HL-60 (cell line): ENCODE measurements around the gene ANGPTL2.

Source experiments
- DNase-seq, 2 experiments: peaks; one replicate each; pipeline ENCODE4 v3.0.0-alpha.2; 2010 to 2020; ENCODE audit warnings: low read depth in 1 of 2, low spot score in 1 of 2
- H3K27ac ChIP-seq: fragments of 250-450 bp; sonication (Bioruptor Pico); replicated peaks from 2 replicates; pipeline ENCODE4 v1.5.1; 2020; ENCODE audit warnings: mild to moderate bottlenecking, moderate library complexity
- H3K27me3 ChIP-seq: fragments of 250-450 bp; sonication (Bioruptor Pico); 2 replicates; pipeline ENCODE4 v1.5.1; 2021; ENCODE audit warnings: mild to moderate bottlenecking, moderate library complexity; ENCODE audit not compliant: insufficient read depth, poor library complexity, severe bottlenecking
- H3K4me3 ChIP-seq: replicated peaks from 2 replicates; pipeline ENCODE4 v1.5.1; 2011; ENCODE audit warnings: mild to moderate bottlenecking, control low read depth, low read length; ENCODE audit not compliant: insufficient read depth
- CTCF ChIP-seq: IDR thresholded peaks from one replicate; pipeline ENCODE4 v1.5.1; 2011; ENCODE audit warnings: low read length, control low read depth, inconsistent platforms; ENCODE audit not compliant: insufficient read depth
- GABPA ChIP-seq: IDR thresholded peaks from 2 replicates; pipeline ENCODE4 v1.6.1; 2012; ENCODE audit warnings: low read depth
- POLR2AphosphoS5 ChIP-seq: IDR thresholded peaks from 2 replicates; pipeline ENCODE4 v1.6.1; 2012; ENCODE audit warnings: low read depth
- REST ChIP-seq: IDR thresholded peaks from 2 replicates; pipeline ENCODE4 v1.6.1; 2012; ENCODE audit warnings: low read depth; ENCODE audit not compliant: insufficient replicate concordance
- SPI1 ChIP-seq: IDR thresholded peaks from 2 replicates; pipeline ENCODE4 v1.6.1; 2012; ENCODE audit warnings: low read depth, mild to moderate bottlenecking, borderline replicate concordance

The ANGPTL2 gene

GRCh38 chr9:127137640-127138360 is 15.4 kb upstream of the ANGPTL2 start:
- no peak for DNase-seq
- H3K27ac ChIP-seq: no peak overlapping the region
- no peak overlapping the region for H3K4me3 ChIP-seq
- H3K27me3 ChIP-seq: peaks cover 5% of the 10 kb centered on the region
- TF ChIP-seq SPI1 (no peak), REST (no peak), GABPA (no peak), POLR2AphosphoS5 (no peak), CTCF (no peak)

DNA sequence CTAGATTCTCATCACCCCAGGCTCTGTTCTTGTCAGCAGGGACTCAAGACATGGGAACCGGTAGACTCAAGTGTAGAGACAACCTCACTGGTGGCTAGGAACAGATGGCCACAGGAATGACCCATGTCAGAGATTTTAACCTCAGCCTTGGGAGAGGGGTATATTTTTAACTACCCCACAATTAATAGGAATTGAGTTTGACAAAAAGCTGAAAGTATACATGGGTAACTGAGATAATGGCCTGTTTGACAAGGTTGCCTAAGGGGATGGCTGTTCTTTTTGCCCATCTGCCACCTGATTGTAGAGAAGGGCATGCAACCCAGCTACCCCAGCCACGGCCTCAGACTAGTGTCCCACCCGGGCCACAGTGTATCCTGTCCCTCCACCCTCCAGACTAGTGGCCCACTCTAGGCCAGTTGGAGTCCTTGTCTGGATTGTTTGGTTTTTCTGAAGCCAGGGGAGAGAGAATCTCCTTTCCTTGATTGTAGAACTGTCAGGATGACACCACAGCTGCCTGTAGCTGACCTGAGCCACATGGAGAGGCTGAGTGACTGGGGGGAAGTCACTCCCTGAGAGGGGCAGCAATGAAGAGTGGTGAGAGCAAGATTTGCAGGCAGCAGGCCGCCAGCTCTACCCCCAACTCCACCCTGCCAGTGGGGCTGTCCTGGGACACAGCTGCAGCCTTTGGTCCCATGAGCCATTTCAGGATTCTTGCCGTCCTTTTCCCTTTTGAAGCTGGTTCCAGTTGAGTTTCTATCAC is 14.6 kb upstream of the ANGPTL2 start:
- H3K27me3 ChIP-seq: peaks cover 2% of the 10 kb centered on the region
- no peak overlapping the region for H3K4me3 ChIP-seq
- TF ChIP-seq CTCF (no peak), POLR2AphosphoS5 (no peak), GABPA (no peak), REST (no peak), SPI1 (no peak)
- H3K27ac ChIP-seq: no peak overlapping the region
- DNase-seq: no peak

DNA sequence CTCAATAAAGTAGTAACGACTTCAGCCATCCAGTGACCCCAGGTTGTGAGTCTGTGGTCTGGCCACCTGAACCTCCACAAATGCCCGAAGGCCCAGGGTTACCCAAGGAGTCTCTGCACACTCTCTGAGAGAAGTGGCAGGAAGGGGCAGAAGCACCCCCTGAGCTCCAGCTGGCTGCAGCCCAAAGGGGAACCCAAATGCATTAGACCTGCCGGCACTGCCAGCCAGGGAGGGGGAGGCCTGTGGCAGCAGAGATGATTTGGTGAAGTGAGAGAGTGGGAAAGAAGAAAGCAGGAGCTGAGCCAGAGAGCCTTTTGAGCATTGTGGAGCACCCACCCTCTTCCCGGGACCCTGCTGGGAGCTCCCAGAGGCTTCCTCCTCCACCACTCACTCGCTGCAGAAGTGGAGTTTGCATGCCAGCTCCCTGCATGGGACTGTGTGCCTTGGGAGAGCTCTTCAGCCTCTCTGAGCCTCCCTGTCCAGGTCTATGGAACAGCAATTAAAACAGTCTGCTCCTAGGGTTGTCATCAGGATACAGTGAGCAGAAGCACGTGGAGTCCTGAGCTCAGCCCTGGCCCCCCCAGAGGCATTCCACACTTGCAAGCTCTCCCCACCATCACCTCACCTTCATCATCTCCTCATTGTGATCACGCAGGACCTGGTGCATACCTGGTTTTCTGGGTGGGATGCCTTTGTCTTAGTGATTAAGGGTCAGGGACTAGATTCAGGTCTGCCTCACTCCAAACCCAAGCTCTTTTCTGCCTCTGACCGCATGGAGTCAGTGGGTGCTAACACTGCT is 13.8 kb upstream of the ANGPTL2 start:
- TF ChIP-seq SPI1: no peak
- no peak for TF ChIP-seq POLR2AphosphoS5
- DNase-seq: no peak
- H3K27me3 ChIP-seq: peaks cover 2% of the 10 kb centered on the region
- no peak overlapping the region for H3K4me3 ChIP-seq
- H3K27ac ChIP-seq: no peak overlapping the region
